IMR-90 (cell line): Measurements from ENCODE around the gene PAF1.

ENCODE experiments used
- CEBPB ChIP-seq: IDR thresholded peaks from 2 replicates; pipeline ENCODE4 v1.6.1; 2012; ENCODE audit warnings: low read depth, low read length, improper control_type of control experiment
- CHD1 ChIP-seq: IDR thresholded peaks from 2 replicates; pipeline ENCODE4 v1.6.1; 2012; ENCODE audit warnings: low read depth, low read length, improper control_type of control experiment
- CTCF ChIP-seq: conservative IDR thresholded peaks from 2 replicates; pipeline ENCODE4 v1.5.1; 2012; ENCODE audit warnings: mild to moderate bottlenecking, low read depth, low read length, improper control_type of control experiment
- MXI1 ChIP-seq: IDR thresholded peaks from 2 replicates; pipeline ENCODE4 v1.6.1; 2012; ENCODE audit warnings: low read depth, mild to moderate bottlenecking, low read length, moderate library complexity, borderline replicate concordance
- POLR2A ChIP-seq: IDR thresholded peaks from 2 replicates; pipeline ENCODE4 v1.6.1; 2012; ENCODE audit warnings: mild to moderate bottlenecking, low read depth, low read length
- RAD21 ChIP-seq: IDR thresholded peaks from 2 replicates; pipeline ENCODE4 v1.6.1; 2012; ENCODE audit warnings: low read length, improper control_type of control experiment
- RCOR1 ChIP-seq: IDR thresholded peaks from 2 replicates; pipeline ENCODE4 v1.6.1; 2012; ENCODE audit warnings: mild to moderate bottlenecking, low read length, improper control_type of control experiment; ENCODE audit not compliant: insufficient replicate concordance
- RFX5 ChIP-seq: IDR thresholded peaks from 2 replicates; pipeline ENCODE4 v1.8.0; 2012; ENCODE audit warnings: low read depth, mild to moderate bottlenecking, low read length, moderate library complexity
- SMC3 ChIP-seq: fragments of 150-350 bp; IDR thresholded peaks from 2 replicates; pipeline ENCODE4 v1.6.1; 2016; ENCODE audit warnings: low read depth, mild to moderate bottlenecking, antibody characterized with exemption, low read length, moderate library complexity
- USF2 ChIP-seq: fragments of 150-350 bp; IDR thresholded peaks from 2 replicates; pipeline ENCODE4 v1.6.1; 2017; ENCODE audit warnings: mild to moderate bottlenecking, antibody characterized with exemption, low read length, low read depth

- TF ChIP-seq MXI1 (no peak), RAD21 (no peak), SMC3 (no peak), CTCF (no peak), USF2 (no peak), RCOR1 (no peak), POLR2A (no peak), RFX5 (no peak), CEBPB (no peak), CHD1 (no peak)
Observed at GRCh38 chr19:39389631-39390414, 1.1 kb downstream of the PAF1 start.
